ENCODE results near the gene SLC39A9.
"Not testable (repeated sequence)": the region's sequence is repeated elsewhere in the genome, so short reads cannot be mapped to it uniquely, and the experiment has no call there.

The SLC39A9 gene

DNA sequence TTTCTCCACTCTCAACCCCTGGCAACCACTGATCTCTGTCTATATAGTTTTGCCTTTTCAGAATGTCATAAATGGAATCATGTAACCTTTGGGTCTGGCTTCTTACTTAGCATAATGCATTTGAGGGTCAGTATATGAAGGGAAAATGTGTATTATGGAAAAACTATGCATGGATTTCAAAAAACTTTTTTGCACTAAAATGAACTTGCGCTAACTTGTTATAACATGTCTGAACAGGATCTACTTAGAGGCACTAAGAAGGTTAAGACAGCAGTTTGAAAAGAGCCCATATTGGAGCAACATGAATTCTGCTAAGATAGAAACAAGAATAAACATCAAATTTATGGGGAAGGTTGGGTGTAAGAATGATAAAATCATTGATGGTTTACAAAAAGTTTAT lies 29.1 kb downstream of the SLC39A9 start:
- no peak for DNase-seq

DNA sequence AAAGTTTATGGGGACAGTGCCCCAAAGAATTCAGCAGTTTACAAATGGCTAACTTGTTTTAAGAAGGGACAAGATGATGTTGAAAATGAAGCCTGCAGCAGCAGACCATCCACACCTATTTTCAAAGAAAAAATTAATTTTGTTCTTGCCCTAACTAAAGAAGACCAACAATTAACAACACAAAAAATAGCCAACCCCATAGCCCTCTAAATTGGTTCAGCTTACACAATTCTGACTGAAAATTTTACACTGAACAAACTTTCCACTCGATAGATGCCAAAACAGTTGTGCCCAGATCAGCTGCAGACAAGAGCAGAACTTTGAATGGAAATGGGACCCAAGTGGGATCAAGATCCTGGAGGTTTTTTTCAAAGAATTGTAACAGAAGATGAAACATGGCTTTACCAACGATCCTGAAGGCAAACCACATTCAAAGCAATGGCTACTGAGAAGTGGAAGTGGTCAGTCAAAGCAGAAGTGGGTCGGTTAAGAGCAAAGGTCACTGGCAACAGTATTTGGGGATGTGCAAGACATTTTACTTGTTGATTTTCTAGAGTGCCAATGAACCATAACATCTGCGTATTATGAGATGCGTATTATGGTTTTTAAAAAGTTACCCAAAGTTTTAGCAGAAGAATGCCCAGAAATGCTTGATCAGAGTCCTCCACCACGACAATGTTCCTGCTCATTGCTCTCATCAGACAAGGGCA lies 30.0 kb downstream of the SLC39A9 start:
- no peak for DNase-seq

DNA sequence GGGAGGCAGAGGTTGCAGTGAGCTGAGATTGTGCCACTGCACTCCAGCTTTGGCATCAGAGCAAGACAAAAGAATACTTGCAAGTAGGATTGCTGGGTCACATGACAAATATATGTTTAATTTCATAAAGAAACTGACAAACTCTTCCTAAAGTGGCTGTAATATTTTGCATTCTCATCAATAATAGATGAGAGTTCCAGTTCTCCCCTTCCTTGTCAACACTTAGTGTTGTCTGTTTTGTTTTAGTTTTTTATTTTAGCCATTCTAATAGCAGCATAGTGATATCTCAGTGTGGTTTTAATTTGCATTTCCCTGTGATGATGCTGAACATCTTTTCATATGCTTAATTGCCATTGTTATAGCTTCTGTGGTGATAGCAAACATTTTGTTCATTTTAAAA lies 31.2 kb downstream of the SLC39A9 start:
- no peak for DNase-seq

GRCh38 chr14:69430306-69430939 lies 31.9 kb downstream of the SLC39A9 start:
- DNase-seq = no peak

GRCh38 chr14:69432364-69432763 lies 33.9 kb downstream of the SLC39A9 start:
- no peak for DNase-seq

GRCh38 chr14:69439521-69440270 lies 41.2 kb downstream of the SLC39A9 start:
- DNase-seq = no peak

- DNase-seq = peak; percentile 20
Measured at GRCh38 chr14:69441948-69442347, 43.5 kb downstream of the SLC39A9 start.

DNA sequence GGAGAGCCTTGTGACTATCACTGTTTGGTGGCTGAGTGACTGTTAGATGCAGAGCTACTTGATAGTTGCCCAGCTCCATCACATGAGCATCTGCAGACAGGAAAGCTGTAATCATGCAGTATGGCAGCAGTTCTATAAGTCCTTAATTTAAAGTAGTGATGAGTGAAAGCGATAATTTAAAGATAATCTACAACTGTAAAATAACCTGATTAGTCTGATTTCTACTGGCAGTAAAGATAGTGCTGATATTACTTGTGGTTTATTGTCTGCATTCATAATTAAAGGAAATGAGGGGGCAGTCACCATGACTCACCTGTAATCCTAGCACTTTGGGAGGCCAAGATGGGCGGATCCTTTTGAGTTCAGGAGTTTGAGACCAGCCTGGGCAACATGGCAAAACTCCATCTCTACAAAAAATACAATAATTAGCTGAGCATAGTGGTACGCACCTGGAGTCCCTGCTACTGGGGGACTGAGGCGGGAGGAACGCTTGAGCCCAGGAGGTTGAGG lies 44.9 kb downstream of the SLC39A9 start:
- no peak for DNase-seq

DNA sequence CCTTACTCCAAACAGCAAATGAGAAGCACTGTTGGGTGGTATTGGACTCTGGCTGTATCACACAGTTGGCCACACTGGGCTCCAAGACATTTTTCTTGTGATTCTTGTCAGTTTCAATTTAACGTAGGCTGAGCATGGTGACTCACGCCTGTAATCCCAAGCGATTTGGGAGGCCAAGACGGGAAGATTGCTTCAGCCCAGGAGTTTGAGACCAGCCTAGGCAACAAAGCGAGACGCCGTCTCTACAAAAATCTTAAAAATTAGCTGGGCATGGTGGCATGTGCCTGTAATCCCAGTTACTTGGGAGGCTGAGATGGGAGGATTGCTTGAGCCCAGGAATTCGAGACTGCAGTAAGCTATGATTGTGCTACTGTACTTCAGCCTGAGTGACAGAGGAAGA lies 50.7 kb downstream of the SLC39A9 start:
- no peak for DNase-seq

DNA sequence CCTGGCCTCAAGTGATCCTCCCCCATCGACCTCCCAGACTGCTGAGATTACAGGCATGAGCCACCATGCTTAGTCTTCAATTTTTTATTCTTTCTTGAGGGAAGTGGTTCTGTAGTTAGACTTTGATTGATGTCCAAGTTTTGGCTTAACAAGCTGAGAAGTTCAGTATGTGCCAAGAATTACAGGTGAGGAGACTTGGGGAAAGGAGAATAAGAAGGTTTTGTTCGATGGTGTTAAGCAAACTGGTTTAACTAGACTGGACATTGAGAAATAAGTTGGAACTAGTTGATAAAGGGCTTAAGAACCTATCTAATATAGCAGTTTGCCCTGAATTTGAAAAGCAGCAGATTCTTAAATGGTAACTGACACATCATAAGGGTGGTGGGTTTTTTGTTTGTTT lies 53.4 kb downstream of the SLC39A9 start:
- no peak for DNase-seq

- DNase-seq = no peak
Measured at GRCh38 chr14:69458350-69458749, 59.9 kb downstream of the SLC39A9 start.

- no peak for DNase-seq
Measured at GRCh38 chr14:69459122-69459521, 60.6 kb downstream of the SLC39A9 start.

GRCh38 chr14:69460093-69460701 lies 61.7 kb downstream of the SLC39A9 start:
- peak; percentile 88 for DNase-seq

- DNase-seq = peak; percentile 27
Measured at GRCh38 chr14:69464379-69464778, 65.9 kb downstream of the SLC39A9 start.

- peak; percentile 88 for DNase-seq
Measured at GRCh38 chr14:69464829-69465228, 66.3 kb downstream of the SLC39A9 start.

GRCh38 chr14:69468949-69469348 lies 70.5 kb downstream of the SLC39A9 start:
- DNase-seq = no peak

DNA sequence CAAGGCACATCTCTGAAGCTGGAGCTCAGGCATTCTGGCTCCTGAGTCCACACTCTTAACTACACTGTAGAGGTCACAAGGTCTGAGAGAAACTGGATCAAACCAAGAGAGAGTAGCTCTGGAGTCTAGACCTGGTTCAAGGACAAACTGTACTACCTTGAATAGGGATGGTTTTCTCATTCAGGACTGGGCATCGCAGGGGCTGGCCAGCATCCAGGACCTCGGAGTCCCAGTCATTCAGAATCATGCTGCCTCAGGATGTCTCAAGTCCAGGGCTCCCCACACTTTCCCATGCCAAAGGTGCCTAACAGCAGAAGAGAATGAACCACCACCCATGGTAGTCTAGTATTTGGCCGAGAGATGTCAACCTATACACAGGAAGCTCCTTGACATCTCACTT lies 72.9 kb downstream of the SLC39A9 start:
- DNase-seq = no peak

DNA sequence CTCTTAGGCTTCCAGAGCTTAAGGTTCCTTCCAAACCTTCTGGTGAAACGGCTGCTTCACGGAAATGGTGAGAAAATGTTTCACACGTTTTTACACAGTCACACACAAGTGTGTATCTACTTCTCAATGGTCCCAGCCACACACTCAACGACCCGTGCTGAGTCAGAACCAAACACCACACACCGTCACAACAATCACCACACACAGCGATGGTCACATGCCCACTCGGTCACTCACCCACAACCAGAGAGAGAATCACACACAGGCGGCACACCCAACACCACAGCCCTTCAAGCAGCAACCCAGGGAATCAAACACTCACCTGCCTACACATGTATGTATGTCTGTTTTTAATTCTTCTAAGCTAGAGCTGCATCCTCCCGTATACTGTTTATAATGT lies 73.4 kb downstream of the SLC39A9 start:
- DNase-seq = no peak

DNA sequence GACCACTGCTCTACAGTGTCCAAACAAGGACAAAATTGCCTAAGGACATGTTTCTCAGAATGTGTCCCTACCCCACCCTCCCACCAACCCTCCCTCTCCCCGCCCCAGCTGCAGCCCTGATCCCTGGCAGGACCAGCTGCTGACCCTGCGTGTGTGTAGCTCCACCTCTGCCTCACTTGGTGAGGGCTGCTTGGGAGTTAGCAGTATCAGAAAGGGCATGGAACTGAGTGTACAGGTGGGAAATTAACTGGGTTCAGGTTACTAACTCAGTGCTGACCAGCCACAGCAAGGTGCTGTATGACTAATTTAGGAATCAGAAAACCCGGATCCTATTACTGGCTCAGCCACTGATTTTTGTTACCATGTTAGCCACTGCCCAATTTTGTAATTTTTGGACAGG lies 74.8 kb downstream of the SLC39A9 start:
- no peak for DNase-seq

DNA sequence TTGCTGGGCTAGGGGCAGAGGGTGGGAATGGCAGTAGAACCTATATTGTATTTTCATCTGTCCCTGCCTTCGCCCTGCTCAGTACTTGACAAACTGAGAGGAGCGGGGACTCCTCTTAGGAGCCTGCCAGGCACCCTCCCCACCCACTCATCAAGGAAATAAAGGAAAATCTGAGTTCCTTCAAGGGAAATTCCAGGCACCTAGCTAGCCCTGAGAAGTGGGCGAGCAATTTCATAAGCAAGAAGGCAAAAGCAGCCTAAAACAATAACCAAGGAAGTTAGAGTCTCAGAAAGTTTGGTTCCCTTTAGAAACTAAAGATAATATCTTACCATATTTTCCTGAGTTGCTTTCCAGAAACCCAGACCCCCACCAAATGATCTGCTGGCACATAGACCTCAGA lies 75.5 kb downstream of the SLC39A9 start:
- DNase-seq = no peak

DNA sequence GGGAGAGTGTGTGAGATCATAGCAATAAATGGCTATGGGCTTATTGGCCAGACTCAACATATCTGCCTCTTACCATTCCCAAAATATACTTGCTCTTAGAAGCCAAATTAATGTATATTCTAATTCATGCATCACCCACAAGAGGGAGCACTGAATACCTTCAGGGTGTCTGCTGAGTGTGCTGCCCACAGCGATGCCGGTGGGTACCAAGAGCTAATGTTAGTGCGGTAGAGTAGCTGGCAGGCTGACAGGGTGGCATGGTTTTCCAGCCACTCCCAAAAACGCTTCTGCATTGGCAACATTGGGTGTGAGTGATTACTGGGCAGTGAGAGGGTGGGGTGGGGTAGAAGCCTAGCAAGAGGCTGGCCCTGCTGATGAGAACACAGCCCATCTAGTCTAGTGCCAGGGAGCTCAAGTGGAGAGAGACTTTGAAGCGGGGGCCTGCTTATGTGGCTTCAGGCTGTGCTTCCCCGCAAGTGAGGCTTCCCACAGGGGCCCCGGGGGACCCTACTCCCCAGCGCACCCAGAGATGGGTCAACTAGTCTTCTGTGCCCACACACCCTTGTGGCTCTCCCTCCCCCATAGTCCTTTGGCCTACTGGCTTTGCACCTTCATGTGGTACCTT lies 76.8 kb downstream of the SLC39A9 start:
- no peak for DNase-seq

GRCh38 chr14:69476824-69477450 lies 78.4 kb downstream of the SLC39A9 start:
- not testable (repeated sequence) for DNase-seq

Data from fibroblast of skin of abdomen (primary cell).